T47D (cell line): ENCODE results near the gene LTBP3.

Source experiments
- DNase-seq, 2 experiments: peaks; one replicate each; pipeline versions ENCODE4 v3.0.0 to v3.0.0-alpha.2; 2011 to 2012; ENCODE audit warnings: low read depth in 1 of 2, low spot score in 1 of 2
- JUND ChIP-seq: IDR thresholded peaks from 2 replicates; pipeline ENCODE4 v1.6.1; 2012; ENCODE audit warnings: low read depth
- in situ Hi-C: cut with HindIII; loops from 2 replicates; pipeline ENCODE4 v1.10.0; 2016; ENCODE audit warnings: low sequenced_read_pairs, low pct_unique_long_range_greater_than_20kb

The LTBP3 gene

DNA sequence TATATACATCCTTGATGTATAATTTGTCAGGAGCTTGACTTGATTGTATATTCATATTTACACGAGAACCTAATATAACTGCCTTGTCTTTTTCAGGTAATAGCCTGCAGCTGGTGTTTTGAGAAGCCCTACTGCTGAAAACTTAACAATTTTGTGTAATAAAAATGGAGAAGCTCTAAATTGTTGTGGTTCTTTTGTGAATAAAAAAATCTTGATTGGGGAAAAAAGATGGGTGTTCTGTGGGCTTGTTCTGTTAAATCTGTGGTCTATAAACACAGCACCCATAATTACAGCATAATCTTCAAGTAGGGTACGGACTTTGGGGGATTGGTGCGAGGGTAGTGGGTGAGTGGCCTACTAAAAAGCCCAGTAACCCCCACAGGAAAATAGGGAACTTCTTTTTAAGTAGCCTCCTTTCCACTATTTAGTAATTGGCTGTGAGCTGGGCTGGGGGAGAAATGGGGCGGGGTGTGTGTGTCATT, 51.8 kb downstream of the LTBP3 start:
- TF ChIP-seq JUND = no peak
- DNase-seq = no peak
- in situ Hi-C loops = no loop called here

DNA sequence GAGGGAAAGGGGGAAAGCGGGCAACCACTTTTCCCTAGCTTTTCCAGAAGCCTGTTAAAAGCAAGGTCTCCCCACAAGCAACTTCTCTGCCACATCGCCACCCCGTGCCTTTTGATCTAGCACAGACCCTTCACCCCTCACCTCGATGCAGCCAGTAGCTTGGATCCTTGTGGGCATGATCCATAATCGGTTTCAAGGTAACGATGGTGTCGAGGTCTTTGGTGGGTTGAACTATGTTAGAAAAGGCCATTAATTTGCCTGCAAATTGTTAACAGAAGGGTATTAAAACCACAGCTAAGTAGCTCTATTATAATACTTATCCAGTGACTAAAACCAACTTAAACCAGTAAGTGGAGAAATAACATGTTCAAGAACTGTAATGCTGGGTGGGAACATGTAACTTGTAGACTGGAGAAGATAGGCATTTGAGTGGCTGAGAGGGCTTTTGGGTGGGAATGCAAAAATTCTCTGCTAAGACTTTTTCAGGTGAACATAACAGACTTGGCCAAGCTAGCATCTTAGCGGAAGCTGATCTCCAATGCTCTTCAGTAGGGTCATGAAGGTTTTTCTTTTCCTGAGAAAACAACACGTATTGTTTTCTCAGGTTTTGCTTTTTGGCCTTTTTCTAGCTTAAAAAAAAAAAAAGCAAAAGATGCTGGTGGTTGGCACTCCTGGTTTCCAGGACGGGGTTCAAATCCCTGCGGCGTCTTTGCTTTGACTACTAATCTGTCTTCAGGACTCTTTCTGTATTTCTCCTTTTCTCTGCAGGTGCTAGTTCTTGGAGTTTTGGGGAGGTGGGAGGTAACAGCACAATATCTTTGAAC, 52.5 kb downstream of the LTBP3 start:
- in situ Hi-C loops = no loop called here
- DNase-seq = peak in 1 of 2 experiments; percentile 64
- peak; percentile 60 for TF ChIP-seq JUND

GRCh38 chr11:65504674-65505465, 53.3 kb downstream of the LTBP3 start:
- peak in 1 of 2 experiments; percentile 66 for DNase-seq
- in situ Hi-C loops = no loop called here
- peak; percentile 51; the same call in 1 of the 2 replicates for TF ChIP-seq JUND

- peak in 1 of 2 experiments; percentile 76 for DNase-seq
- in situ Hi-C loops = no loop called here
- peak; percentile 8 for TF ChIP-seq JUND
Observed at GRCh38 chr11:65503949-65504673, 54.0 kb downstream of the LTBP3 start.

DNA sequence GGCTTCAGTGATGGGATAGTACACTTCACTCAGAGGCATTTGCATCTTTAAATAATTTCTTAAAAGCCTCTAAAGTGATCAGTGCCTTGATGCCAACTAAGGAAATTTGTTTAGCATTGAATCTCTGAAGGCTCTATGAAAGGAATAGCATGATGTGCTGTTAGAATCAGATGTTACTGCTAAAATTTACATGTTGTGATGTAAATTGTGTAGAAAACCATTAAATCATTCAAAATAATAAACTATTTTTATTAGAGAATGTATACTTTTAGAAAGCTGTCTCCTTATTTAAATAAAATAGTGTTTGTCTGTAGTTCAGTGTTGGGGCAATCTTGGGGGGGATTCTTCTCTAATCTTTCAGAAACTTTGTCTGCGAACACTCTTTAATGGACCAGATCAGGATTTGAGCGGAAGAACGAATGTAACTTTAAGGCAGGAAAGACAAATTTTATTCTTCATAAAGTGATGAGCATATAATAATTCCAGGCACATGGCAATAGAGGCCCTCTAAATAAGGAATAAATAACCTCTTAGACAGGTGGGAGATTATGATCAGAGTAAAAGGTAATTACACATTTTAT, 54.7 kb downstream of the LTBP3 start:
- DNase-seq = peak in 1 of 2 experiments; percentile 58
- TF ChIP-seq JUND = no peak
- in situ Hi-C loops = no loop called here

GRCh38 chr11:65502555-65503367, 55.4 kb downstream of the LTBP3 start:
- in situ Hi-C loops = no loop called here
- TF ChIP-seq JUND = peak; percentile 58; the same call in 1 of the 2 replicates
- peak in 1 of 2 experiments; percentile 74 for DNase-seq

DNA sequence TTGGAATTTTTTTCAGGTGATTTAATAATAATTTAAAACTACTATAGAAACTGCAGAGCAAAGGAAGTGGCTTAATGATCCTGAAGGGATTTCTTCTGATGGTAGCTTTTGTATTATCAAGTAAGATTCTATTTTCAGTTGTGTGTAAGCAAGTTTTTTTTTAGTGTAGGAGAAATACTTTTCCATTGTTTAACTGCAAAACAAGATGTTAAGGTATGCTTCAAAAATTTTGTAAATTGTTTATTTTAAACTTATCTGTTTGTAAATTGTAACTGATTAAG, 55.9 kb downstream of the LTBP3 start:
- in situ Hi-C loops = no loop called here
- no peak for TF ChIP-seq JUND
- DNase-seq = no peak

GRCh38 chr11:65501472-65502273, 56.5 kb downstream of the LTBP3 start:
- in situ Hi-C loops = no loop called here
- peak in 1 of 2 experiments; percentile 74 for DNase-seq
- TF ChIP-seq JUND = peak; percentile 43; the same call in 1 of the 2 replicates

DNA sequence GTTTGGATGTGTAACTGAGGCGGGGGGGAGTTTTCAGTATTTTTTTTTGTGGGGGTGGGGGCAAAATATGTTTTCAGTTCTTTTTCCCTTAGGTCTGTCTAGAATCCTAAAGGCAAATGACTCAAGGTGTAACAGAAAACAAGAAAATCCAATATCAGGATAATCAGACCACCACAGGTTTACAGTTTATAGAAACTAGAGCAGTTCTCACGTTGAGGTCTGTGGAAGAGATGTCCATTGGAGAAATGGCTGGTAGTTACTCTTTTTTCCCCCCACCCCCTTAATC, 57.0 kb downstream of the LTBP3 start:
- no peak for DNase-seq
- no peak for TF ChIP-seq JUND
- in situ Hi-C loops = no loop called here

DNA sequence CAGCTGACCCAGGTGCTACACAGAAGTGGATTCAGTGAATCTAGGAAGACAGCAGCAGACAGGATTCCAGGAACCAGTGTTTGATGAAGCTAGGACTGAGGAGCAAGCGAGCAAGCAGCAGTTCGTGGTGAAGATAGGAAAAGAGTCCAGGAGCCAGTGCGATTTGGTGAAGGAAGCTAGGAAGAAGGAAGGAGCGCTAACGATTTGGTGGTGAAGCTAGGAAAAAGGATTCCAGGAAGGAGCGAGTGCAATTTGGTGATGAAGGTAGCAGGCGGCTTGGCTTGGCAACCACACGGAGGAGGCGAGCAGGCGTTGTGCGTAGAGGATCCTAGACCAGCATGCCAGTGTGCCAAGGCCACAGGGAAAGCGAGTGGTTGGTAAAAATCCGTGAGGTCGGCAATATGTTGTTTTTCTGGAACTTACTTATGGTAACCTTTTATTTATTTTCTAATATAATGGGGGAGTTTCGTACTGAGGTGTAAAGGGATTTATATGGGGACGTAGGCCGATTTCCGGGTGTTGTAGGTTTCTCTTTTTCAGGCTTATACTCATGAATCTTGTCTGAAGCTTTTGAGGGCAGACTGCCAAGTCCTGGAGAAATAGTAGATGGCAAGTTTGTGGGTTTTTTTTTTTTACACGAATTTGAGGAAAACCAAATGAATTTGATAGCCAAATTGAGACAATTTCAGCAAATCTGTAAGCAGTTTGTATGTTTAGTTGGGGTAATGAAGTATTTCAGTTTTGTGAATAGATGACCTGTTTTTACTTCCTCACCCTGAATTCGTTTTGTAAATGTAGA, 57.6 kb downstream of the LTBP3 start:
- in situ Hi-C loops = no loop called here
- peak in 1 of 2 experiments; percentile 76 for DNase-seq
- TF ChIP-seq JUND = 0 out of 2 replicates have a peak, but pooled peaks have one; percentile 10
